NCI-H345 treated with DMSO at 0.1 percent for 48 hours (cell line): ENCODE measurements around the gene PPM1H.
"Not testable (repeated sequence)": the region's sequence is repeated elsewhere in the genome, so short reads cannot be mapped to it uniquely, and the experiment has no call there.

Experiments
- DNase-seq: peaks from one replicate; lab custom pipeline; 2025; ENCODE audit not compliant: unreplicated experiment; lab: John Stamatoyannopoulos, UW

Gene PPM1H

DNA sequence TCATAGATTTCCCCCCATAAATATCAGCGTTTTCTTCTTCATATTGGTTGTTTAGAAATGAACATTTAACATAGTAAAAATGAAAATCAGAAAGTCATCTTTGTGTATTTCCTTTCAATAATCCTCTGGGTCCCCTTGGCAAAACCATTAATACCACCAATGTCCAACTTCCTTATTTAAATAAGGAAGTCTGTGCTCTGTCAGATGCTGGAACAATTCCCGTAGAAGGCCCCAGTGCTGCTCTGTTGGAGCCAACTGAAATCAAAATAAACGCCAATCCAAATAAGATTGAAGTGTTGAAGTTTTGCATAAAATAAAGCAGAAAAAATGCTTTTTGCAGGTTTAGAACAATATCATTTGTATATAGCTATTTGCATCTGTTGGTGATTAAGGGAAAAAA is 93.1 kb downstream of the PPM1H start:
- no peak for DNase-seq

GRCh38 chr12:62840806-62841205 is 94.1 kb downstream of the PPM1H start:
- no peak for DNase-seq

- no peak for DNase-seq
These were observed 94.9 kb downstream of the PPM1H start for GRCh38 chr12:62839869-62840660.

DNA sequence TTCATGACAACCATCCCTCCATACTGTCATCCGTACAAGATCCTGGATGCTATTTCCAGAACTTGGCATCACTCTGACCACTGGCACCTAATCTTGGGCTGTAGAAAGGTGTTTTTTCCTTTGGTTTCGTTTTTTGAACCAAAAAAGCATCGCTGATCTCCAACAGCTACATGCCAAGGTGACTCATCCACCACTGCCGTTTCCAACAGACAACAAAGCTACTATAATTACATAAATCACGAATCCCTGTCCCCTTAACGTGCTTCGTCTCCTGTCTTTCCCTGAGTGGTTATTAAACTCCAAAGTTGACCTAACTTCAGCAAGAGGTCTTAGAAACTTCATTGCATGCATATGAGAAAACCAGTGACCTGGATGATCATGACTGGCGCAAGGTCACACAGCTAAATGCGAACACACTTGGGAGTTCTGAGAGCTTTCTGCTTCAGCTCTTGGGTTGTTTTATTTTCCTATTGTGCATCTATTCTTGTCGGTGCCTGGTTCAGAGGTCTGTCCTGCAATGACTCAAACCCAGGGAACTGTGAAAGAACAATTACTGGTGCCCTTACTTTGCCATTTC is 99.9 kb downstream of the PPM1H start:
- DNase-seq: no peak

DNA sequence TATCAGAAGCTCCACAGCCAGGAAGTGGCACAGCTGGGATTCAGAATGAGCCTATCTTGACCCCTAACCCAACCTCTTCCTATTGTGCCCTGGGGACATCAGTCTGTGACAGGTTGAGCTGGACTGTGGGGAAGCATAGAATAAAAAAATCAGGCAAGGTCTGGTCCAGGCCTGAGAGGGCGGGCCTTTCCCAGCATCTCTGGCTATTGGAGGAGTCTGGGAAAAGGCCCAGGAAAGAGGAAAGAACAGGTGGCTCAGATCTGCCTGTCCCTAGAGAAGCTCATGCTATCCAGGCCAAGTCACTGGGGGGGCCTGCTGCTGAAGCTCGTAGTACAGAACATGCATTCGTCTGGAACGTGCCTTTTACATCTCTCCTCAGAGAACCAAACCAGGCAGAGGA is 100.5 kb downstream of the PPM1H start:
- no peak for DNase-seq

DNA sequence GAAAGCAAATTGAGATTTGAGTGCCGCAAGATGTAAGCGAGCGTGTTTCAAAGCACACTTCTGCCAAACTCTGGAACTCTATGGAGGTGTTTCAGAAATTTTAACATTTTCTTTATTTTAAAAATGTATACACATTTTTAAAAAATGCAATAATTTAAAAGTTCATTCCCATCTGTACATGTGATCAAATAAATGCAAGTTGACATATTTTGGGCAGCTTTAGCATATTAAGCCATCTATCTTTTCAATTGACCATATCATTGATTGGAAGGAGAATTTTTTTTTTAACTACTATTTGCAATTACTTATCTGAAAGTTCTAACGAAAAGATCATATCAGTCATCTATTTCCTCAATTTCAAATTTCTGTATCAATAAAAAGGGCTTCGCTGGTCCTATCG is 101.3 kb downstream of the PPM1H start:
- no peak for DNase-seq

GRCh38 chr12:62832558-62832957 is 102.4 kb downstream of the PPM1H start:
- DNase-seq: no peak

GRCh38 chr12:62832027-62832426 is 102.9 kb downstream of the PPM1H start:
- no peak for DNase-seq

GRCh38 chr12:62827855-62828254 is 107.1 kb downstream of the PPM1H start:
- DNase-seq: no peak

DNA sequence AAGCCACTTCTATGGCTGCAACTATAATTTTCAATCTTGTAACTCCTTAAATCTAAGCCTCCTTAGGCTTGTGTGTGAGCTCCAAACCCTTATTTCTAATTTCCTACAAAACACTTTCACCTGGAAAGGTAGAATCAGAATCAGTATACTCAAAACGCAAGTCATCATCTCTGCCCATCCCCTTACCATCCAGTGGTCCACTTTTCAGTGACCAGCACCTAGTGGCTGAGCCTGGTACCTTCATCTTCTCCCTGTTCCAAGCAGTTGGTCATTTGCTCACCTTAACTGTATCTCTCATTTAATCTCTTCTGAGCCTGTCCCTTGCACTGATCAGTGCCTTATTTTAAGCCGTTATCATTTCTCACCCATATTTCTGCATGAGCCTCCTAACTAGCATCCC is 107.9 kb downstream of the PPM1H start:
- no peak for DNase-seq

- DNase-seq: no peak
These were observed 117.2 kb downstream of the PPM1H start for GRCh38 chr12:62817556-62818271.

DNA sequence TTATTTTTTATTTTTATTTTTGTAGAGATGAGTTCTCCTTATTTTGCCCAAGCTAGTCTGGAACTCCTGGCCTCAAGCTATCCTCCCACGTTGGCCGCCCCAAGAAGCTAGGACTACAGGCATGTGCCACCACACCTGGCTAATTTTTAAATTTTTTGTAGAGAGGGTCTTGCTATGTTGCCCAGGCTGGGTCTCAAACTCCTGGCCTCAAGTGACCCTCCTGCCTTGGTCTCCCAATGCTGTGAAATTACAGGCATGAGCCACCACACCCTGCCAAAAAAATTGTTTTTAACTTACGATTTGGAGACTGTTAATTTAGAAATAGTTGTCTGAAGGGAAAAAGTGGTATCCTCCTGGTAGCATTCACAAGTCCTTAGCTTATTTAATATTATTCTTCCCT is 120.7 kb downstream of the PPM1H start:
- DNase-seq: no peak

GRCh38 chr12:62813031-62813829 is 121.7 kb downstream of the PPM1H start:
- DNase-seq: no peak

DNA sequence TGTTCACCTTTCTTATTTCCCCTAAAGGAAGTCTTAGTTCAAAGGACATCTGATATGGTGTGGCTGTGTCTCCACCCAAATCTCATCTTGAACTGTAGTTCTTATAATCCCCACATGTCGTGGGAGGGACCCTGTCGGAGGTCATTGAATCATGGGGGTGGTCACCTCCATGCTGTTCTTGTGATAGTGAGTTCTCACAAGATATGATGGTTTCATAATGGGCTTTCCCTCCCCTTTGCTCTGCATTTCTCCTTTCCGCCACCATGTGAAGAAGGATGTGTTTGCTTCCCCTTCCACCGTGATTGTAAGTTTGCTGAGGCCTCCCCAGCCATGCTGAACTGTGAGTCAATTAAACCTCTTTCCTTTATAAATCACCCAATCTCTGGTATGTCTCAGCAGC is 123.5 kb downstream of the PPM1H start:
- DNase-seq: not testable (repeated sequence)

DNA sequence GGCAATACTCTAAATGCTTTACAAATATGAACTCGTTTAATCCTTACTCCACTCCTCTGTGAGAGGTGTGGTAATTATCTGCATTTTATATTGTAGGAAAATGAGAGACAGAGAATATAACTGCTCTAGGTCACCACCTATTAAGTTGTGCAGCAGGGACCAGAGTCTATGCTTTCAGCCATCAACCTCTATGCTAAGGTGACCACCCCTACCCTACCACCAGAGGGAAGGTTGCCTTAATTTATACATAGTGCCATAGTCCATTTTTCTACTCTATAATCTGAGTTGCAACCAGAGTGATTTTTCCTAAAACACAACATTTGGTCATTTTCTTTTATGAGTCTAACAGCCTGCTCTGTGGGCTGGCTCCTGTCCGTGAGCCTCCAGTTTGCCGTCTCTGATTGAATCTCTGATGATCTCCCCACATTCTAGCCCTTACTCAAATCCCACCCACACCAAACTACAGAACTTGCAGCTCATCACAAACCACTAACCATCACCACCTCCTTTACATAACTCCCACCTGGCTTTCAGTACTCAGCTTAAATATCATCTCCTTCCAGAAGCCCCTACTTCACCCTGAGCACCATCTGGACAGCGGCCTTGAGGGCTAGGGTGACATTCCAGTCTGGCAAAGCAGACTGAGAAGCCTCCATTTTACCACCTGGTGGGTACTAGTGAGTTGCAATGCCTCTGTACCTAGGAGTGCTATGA is 126.6 kb downstream of the PPM1H start:
- DNase-seq: no peak

DNA sequence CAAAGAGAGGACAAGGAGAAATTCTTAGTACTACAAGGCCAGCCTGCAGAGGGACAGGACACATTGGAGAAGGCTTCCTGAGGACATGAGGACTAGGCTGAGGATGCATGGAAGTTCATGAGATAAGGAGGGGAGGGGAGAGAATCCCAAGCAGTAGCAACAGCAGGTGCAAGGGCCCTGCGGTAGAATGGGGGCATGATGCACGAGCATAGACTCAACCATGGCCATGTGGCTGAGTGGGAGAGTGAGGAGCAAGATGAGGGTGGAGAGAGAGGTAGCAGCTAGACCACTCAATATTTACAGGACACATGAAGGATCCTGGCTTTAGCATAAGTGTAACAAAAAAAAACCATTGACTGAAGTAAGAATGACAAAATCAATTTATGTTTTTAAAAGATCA is 128.1 kb downstream of the PPM1H start:
- no peak for DNase-seq

GRCh38 chr12:62806244-62806836 is 128.6 kb downstream of the PPM1H start:
- no peak for DNase-seq

GRCh38 chr12:62805517-62805916 is 129.4 kb downstream of the PPM1H start:
- no peak for DNase-seq

DNA sequence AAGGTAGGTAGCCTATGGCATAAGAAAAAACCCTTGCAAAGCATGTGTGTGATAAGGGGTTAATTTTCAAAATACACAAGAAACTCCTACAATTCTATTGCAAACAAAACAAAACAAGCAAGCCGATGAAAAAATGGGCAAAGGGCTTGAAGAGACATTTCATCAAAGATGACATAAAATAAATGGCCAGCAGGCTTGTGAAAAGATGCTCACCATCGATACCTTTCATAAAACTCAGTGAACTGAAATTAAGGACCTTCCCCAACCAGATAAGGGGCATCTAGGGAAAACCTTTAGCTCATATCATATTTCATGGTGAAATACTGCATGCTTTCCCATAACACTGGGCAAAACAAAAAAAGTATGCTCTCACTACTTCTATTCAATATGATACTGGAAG is 131.2 kb downstream of the PPM1H start:
- no peak for DNase-seq

- DNase-seq: no peak
These were observed 132.0 kb downstream of the PPM1H start for GRCh38 chr12:62802984-62803383.
